Thoracic aorta (tissue), 2 donors: Measurements from ENCODE around the gene DCST2. TPM values are rescaled to one million over a fixed set of nuclear protein-coding genes. Genes with fewer than 3 reads are reported as not detected.

Experiments used
- ATAC-seq: fragments of 150-250 bp; one replicate; pipeline ENCODE4 v1.8.0; 2017; ENCODE audit warnings: low read depth; ENCODE audit not compliant: insufficient number of reproducible peaks, low FRiP score
- DNase-seq: peaks from one replicate; pipeline ENCODE4 v3.0.0-alpha.2; 2020; ENCODE audit warnings: low spot score
- H3K27ac ChIP-seq, 2 donors: fragments of 200-600 bp; sonication (generic); 1 replicate in 1 of 2; 2 replicates in 1 of 2; pipeline ENCODE4 v1.5.1; 2016; ENCODE audit warnings: mild to moderate bottlenecking in 2 of 2, moderate library complexity in 2 of 2
- H3K27me3 ChIP-seq: fragments of 200-600 bp; sonication (generic); replicated peaks from 2 replicates; pipeline ENCODE4 v1.6.0; 2016; ENCODE audit warnings: mild to moderate bottlenecking; ENCODE audit not compliant: insufficient read depth
- H3K36me3 ChIP-seq: fragments of 200-600 bp; sonication (generic); one replicate; pipeline ENCODE4 v1.5.1; 2016
- H3K4me1 ChIP-seq, 2 donors: fragments of 200-600 bp; sonication (generic); 1 replicate in 1 of 2; 2 replicates in 1 of 2; pipeline versions ENCODE4 v1.5.1 to v1.6.0; 2016; ENCODE audit warnings: low read depth in 2 of 2, mild to moderate bottlenecking in 1 of 2; ENCODE audit not compliant: control insufficient read depth in 1 of 2
- H3K4me3 ChIP-seq: fragments of 200-600 bp; sonication (generic); 2 replicates; pipeline ENCODE4 v1.5.1; 2016; ENCODE audit warnings: mild to moderate bottlenecking
- H3K9me3 ChIP-seq: fragments of 200-600 bp; sonication (generic); 2 replicates; pipeline ENCODE4 v1.5.1; 2016
- total RNA-seq, 2 donors: library from RNA; depleted of rRNA; stranded (reverse); fragments of >200 nt; gene quantifications; one replicate each; pipeline versions ENCODE4 v1.1.0 to v1.2.3, GENCODE V29; 2016
- TF ChIP-seq, protein P1 (sequence below): fragments of 200-600 bp; sonication (generic); IDR thresholded peaks from one replicate; pipeline ENCODE4 v1.5.1; 2019; ENCODE audit warnings: antibody characterized with exemption

DCST2 gene
- total RNA-seq, 2 donors from 2014 or later, result 0.42 TPM; not detected in 1

DNA sequence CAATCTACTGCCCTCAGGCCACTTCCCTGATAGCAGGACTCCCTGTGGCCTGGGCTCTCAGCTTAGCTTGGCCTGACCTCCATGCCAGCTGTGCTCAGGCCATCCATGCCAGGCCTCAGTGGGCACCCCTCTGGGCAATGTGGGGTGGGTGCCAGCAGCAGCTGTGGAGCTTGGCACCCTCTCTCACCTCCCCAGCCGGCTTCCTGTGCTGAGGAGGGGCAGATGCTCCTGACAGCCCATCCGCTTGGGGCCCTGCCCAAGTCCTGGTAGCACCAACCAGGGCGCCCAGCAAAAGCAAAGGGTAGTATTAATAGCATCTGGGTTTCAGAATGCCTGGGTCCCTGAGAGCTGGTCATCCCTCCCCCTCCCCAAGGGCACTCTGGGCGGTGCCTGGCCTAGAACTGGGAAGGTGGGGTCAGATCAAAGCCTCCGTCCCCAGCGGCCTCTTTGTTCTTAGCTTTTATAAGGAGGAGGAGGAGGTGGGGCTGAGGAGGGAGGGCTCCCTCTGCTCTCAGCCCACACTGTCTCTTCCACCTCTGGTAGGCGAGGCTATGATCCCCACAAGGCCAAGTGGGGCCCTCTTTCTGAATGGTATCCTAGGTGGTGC, 36.1 kb upstream of the DCST2 start:
- Histone ChIP-seq H3K27ac (no peak overlapping the region), H3K4me1 (peaks cover 4 to 16% of the 10 kb centered on the region in 2 donors), H3K4me3 (no peak overlapping the region), H3K36me3 (no peaks in the 10 kb centered on the region), H3K9me3 (no peaks in the 10 kb centered on the region), H3K27me3 (no peaks in the 10 kb centered on the region)
- DNase-seq (no peak), ATAC-seq (no peak)
- TF ChIP-seq, protein P1, sequence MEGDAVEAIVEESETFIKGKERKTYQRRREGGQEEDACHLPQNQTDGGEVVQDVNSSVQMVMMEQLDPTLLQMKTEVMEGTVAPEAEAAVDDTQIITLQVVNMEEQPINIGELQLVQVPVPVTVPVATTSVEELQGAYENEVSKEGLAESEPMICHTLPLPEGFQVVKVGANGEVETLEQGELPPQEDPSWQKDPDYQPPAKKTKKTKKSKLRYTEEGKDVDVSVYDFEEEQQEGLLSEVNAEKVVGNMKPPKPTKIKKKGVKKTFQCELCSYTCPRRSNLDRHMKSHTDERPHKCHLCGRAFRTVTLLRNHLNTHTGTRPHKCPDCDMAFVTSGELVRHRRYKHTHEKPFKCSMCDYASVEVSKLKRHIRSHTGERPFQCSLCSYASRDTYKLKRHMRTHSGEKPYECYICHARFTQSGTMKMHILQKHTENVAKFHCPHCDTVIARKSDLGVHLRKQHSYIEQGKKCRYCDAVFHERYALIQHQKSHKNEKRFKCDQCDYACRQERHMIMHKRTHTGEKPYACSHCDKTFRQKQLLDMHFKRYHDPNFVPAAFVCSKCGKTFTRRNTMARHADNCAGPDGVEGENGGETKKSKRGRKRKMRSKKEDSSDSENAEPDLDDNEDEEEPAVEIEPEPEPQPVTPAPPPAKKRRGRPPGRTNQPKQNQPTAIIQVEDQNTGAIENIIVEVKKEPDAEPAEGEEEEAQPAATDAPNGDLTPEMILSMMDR, result no peak

GRCh38 chr1:155068599-155068998, 35.0 kb upstream of the DCST2 start:
- no peaks in the 10 kb centered on the region for H3K36me3 ChIP-seq
- peaks cover 4 to 24% of the 10 kb centered on the region in 2 donors for H3K4me1 ChIP-seq
- H3K27me3 ChIP-seq, result no peaks in the 10 kb centered on the region
- ATAC-seq, result no peak
- no peak overlapping the region for H3K4me3 ChIP-seq
- TF ChIP-seq, protein P1, result no peak
- no peaks in the 10 kb centered on the region for H3K9me3 ChIP-seq
- no peak overlapping the region for H3K27ac ChIP-seq
- DNase-seq, result no peak

DNA sequence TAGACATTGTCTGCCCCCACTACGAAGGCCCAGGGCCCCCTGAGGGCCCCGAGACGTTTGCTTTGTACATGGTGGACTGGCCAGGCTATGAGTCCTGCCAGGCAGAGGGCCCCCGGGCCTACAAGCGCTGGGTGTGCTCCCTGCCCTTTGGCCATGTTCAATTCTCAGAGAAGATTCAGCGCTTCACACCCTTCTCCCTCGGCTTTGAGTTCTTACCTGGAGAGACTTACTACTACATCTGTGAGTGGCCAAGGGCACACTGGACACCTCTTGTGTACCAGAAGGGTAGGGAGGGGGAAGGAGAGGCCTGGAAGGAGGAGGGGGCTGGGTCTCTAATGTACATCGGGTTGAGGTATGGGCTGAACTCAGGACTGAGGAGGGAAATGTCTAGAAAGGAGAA, 33.2 kb upstream of the DCST2 start:
- Histone ChIP-seq H3K9me3 (no peaks in the 10 kb centered on the region), H3K27ac (no peak overlapping the region), H3K36me3 (no peaks in the 10 kb centered on the region), H3K4me3 (no peak overlapping the region), H3K4me1 (peaks cover 20 to 40% of the 10 kb centered on the region in 2 donors), H3K27me3 (no peaks in the 10 kb centered on the region)
- TF ChIP-seq, protein P1, result no peak
- DNase-seq (no peak), ATAC-seq (no peak)

DNA sequence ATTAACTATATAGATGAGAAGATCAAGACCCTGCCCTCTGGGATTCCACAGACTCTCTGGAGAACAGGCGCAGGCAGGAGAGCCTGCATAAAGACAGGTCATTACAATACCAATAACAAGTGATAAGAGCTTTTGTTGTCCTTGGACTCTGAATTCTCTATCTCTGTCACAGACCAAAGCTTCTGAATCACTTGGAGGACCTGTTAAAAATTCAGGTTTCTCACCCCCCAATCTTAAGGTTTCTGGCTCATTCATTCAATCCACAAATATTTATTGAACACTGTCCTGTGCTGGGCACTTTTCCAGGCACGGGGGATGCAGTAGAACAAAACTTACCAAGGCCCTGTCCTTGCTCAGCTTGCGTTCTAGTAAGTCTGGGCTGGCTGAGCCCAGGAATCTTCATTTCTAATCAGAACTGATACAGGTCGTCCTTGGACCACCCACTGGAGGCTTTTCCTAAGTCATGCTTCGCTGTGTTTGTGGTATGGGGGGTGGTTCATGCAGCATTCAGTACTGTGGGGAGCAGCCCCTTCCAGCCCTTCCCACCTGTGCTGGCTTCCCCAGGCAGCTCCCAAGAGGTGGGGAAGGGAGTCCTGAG, 31.4 kb upstream of the DCST2 start:
- no peak for ATAC-seq
- TF ChIP-seq, protein P1, result no peak
- Histone ChIP-seq H3K9me3 (no peaks in the 10 kb centered on the region), H3K4me3 (no peak overlapping the region), H3K4me1 (peaks cover 18 to 35% of the 10 kb centered on the region in 2 donors), H3K36me3 (peaks cover 4% of the 10 kb centered on the region), H3K27me3 (no peaks in the 10 kb centered on the region), H3K27ac (no peak overlapping the region)
- DNase-seq, result no peak

- DNase-seq, result no peak
- Histone ChIP-seq H3K4me3 (peak overlapping the region; percentile 96), H3K36me3 (peaks cover 4% of the 10 kb centered on the region), H3K4me1 (peaks cover 18 to 35% of the 10 kb centered on the region in 2 donors), H3K27ac (no peak overlapping the region), H3K9me3 (no peaks in the 10 kb centered on the region), H3K27me3 (no peaks in the 10 kb centered on the region)
- TF ChIP-seq, protein P1, result no peak
- no peak for ATAC-seq
Observed at GRCh38 chr1:155064111-155064831, 30.7 kb upstream of the DCST2 start.
